Smooth muscle cell (in vitro differentiated cells): Measurements from ENCODE around the gene SELENOW. TPM values are rescaled to one million over a fixed set of nuclear protein-coding genes. Genes with fewer than 3 reads are reported as not detected.

Source experiments
- DNase-seq: peaks from one replicate; lab custom pipeline; 2025; ENCODE audit not compliant: unreplicated experiment; lab: John Stamatoyannopoulos, UW
- H2AFZ ChIP-seq: fragments of 200-600 bp; sonication (generic); 2 replicates; pipeline ENCODE4 v1.6.0; 2016; ENCODE audit warnings: antibody characterized with exemption, low read depth, mild to moderate bottlenecking
- H3F3A ChIP-seq: fragments of 200-600 bp; sonication (generic); 2 replicates; pipeline ENCODE4 v1.6.0; 2017; ENCODE audit warnings: antibody characterized with exemption, low read depth
- H3K27ac ChIP-seq: fragments of 200-600 bp; sonication (generic); 2 replicates; pipeline ENCODE4 v1.5.1; 2016; ENCODE audit warnings: low read depth, mild to moderate bottlenecking
- H3K27me3 ChIP-seq: fragments of 200-600 bp; sonication (generic); 2 replicates; pipeline ENCODE4 v1.6.1; 2016; ENCODE audit warnings: low read depth, mild to moderate bottlenecking
- H3K36me3 ChIP-seq: fragments of 200-600 bp; sonication (generic); 2 replicates; pipeline ENCODE4 v1.5.1; 2016; ENCODE audit warnings: low read depth
- H3K4me1 ChIP-seq: fragments of 200-600 bp; sonication (generic); 2 replicates; pipeline ENCODE4 v1.5.1; 2016; ENCODE audit warnings: low read depth
- H3K4me2 ChIP-seq: fragments of 200-600 bp; sonication (generic); 2 replicates; pipeline ENCODE4 v1.6.0; 2016; ENCODE audit warnings: mild to moderate bottlenecking
- H3K4me3 ChIP-seq: fragments of 200-600 bp; sonication (generic); 2 replicates; pipeline ENCODE4 v1.5.1; 2016; ENCODE audit warnings: mild to moderate bottlenecking
- H3K79me2 ChIP-seq: fragments of 200-600 bp; sonication (generic); 2 replicates; pipeline ENCODE4 v1.6.0; 2016; ENCODE audit warnings: low read depth, mild to moderate bottlenecking
- H3K9ac ChIP-seq: fragments of 200-600 bp; sonication (generic); 2 replicates; pipeline ENCODE4 v1.6.0; 2016; ENCODE audit warnings: low read depth
- H3K9me3 ChIP-seq: fragments of 200-600 bp; sonication (generic); replicated peaks from 2 replicates; pipeline ENCODE4 v1.5.1; 2016; ENCODE audit warnings: low read depth
- H4K20me1 ChIP-seq: fragments of 200-600 bp; sonication (generic); 2 replicates; pipeline ENCODE4 v1.6.0; 2016; ENCODE audit warnings: low read depth
- CTCF ChIP-seq: fragments of 200-600 bp; sonication (generic); IDR thresholded peaks from 2 replicates; pipeline ENCODE4 v1.5.1; 2017; ENCODE audit warnings: borderline replicate concordance, mild to moderate bottlenecking, antibody characterized with exemption; ENCODE audit not compliant: insufficient read depth, poor library complexity, severe bottlenecking
- WGBS: methylation state at CpG from one replicate; pipeline ENCODE4 v1.1.7; 2016; ENCODE audit warnings: low lambda C conversion rate; 5-methylcytosine and 5-hydroxymethylcytosine counted together
- polyA plus RNA-seq: library from polyadenylated mRNA; unstranded; fragments of >200 nt; fragmentation: Nextera tagmentation; extraction: Ambion mirVana; gene quantifications from 2 replicates; pipeline ENCODE4 v1.2.1, GENCODE V29; 2016
- total RNA-seq: library from RNA; depleted of rRNA; stranded (reverse); fragments of >200 nt; gene quantifications from 2 replicates; pipeline ENCODE4 v1.2.3, GENCODE V29; 2014

The SELENOW gene
- total and polyA plus RNA-seq, 2 experiments from 2014 or later: 441 to 558 TPM

GRCh38 chr19:47730521-47730889 lies 48.0 kb upstream of the SELENOW start:
- Histone ChIP-seq H3K79me2 (peaks cover 46% of the 10 kb centered on the region), H3K36me3 (no peaks in the 10 kb centered on the region), H3K27ac (no peak overlapping the region)

GRCh38 chr19:47730910-47731309 lies 47.6 kb upstream of the SELENOW start:
- H3K27me3 ChIP-seq: no peaks in the 10 kb centered on the region
- H3K9me3 ChIP-seq: no peaks in the 10 kb centered on the region
- peaks cover 15% of the 10 kb centered on the region for H3F3A ChIP-seq
- no peak overlapping the region for H2AFZ ChIP-seq
- H3K27ac ChIP-seq: no peak overlapping the region
- peaks cover 8% of the 10 kb centered on the region for H3K4me1 ChIP-seq
- peaks cover 42% of the 10 kb centered on the region for H3K79me2 ChIP-seq
- TF ChIP-seq CTCF: no peak
- 98% methylated on average over 8 of the region's 8 CpGs for WGBS
- no peaks in the 10 kb centered on the region for H3K36me3 ChIP-seq
- no peak for DNase-seq
- no peak overlapping the region for H3K4me2 ChIP-seq
- H3K9ac ChIP-seq: no peak overlapping the region
- H4K20me1 ChIP-seq: peaks cover 97% of the 10 kb centered on the region
- H3K4me3 ChIP-seq: no peak overlapping the region

More at GRCh38 chr19:47730521-47730889, 48.0 kb upstream of the SELENOW start:
- Histone ChIP-seq H3K9ac (no peak overlapping the region), H3K4me1 (peaks cover 8% of the 10 kb centered on the region), H3K9me3 (no peaks in the 10 kb centered on the region), H4K20me1 (peaks cover 97% of the 10 kb centered on the region), H3K4me2 (no peak overlapping the region), H2AFZ (no peak overlapping the region), H3F3A (peaks cover 15% of the 10 kb centered on the region), H3K27me3 (no peaks in the 10 kb centered on the region), H3K4me3 (no peak overlapping the region)
- DNase-seq: no peak
- WGBS: 95% methylated on average over 8 of the region's 8 CpGs
- no peak for TF ChIP-seq CTCF

GRCh38 chr19:47735131-47735530 lies 43.4 kb upstream of the SELENOW start:
- Histone ChIP-seq H3K9me3 (no peaks in the 10 kb centered on the region), H3K27me3 (no peaks in the 10 kb centered on the region), H2AFZ (no peak overlapping the region), H3K36me3 (no peaks in the 10 kb centered on the region), H3K27ac (no peak overlapping the region), H4K20me1 (peaks cover 61% of the 10 kb centered on the region), H3K79me2 (peaks cover 28% of the 10 kb centered on the region), H3K9ac (no peak overlapping the region), H3F3A (peaks cover 19% of the 10 kb centered on the region), H3K4me1 (no peaks in the 10 kb centered on the region), H3K4me2 (no peak overlapping the region), H3K4me3 (no peak overlapping the region)
- DNase-seq: no peak
- 74% methylated on average over 4 of the region's 4 CpGs for WGBS
- TF ChIP-seq CTCF: no peak

GRCh38 chr19:47740866-47741519 lies 37.5 kb upstream of the SELENOW start:
- Histone ChIP-seq H3F3A (peaks cover 43% of the 10 kb centered on the region), H3K79me2 (peaks cover 5% of the 10 kb centered on the region), H3K27me3 (no peaks in the 10 kb centered on the region), H3K4me3 (no peak overlapping the region), H3K9ac (no peak overlapping the region), H3K4me1 (peaks cover 5% of the 10 kb centered on the region), H2AFZ (no peak overlapping the region), H3K36me3 (no peaks in the 10 kb centered on the region), H3K4me2 (no peak overlapping the region), H3K9me3 (no peaks in the 10 kb centered on the region), H4K20me1 (peaks cover 6% of the 10 kb centered on the region), H3K27ac (peak overlapping the region; percentile 99)
- DNase-seq: no peak
- TF ChIP-seq CTCF: no peak
- 96% methylated on average over 47 of the region's 48 CpGs for WGBS
